SU-DHL-6 (cell line): ENCODE results near the gene RAB22A.

Experiments used
- H2AFZ ChIP-seq: fragments of 200-600 bp; sonication (generic); 2 replicates; pipeline ENCODE4 v1.6.1; 2014; ENCODE audit warnings: low read depth, mild to moderate bottlenecking, moderate library complexity, mixed read lengths, antibody characterized with exemption, low read length; ENCODE audit not compliant: severe bottlenecking
- H3F3A ChIP-seq: fragments of 200-600 bp; shearing (Covaris generic); 2 replicates; pipeline ENCODE4 v1.6.0; 2016; ENCODE audit warnings: antibody characterized with exemption, mild to moderate bottlenecking; ENCODE audit not compliant: insufficient read depth
- H3K27ac ChIP-seq: fragments of 200-600 bp; sonication (generic); 2 replicates; pipeline ENCODE4 v1.5.1; 2016; ENCODE audit warnings: low read depth, mild to moderate bottlenecking, low read length, moderate library complexity, mixed read lengths
- H3K27me3 ChIP-seq: fragments of 200-600 bp; sonication (generic), shearing (Covaris generic); 2 replicates; pipeline ENCODE4 v1.6.0; 2014; ENCODE audit warnings: mild to moderate bottlenecking, low read length
- H3K36me3 ChIP-seq: fragments of 200-600 bp; sonication (generic); 2 replicates; pipeline ENCODE4 v1.6.1; 2014; ENCODE audit warnings: mild to moderate bottlenecking, low read length, mixed read lengths
- H3K4me2 ChIP-seq: fragments of 300-600, 200-600 bp; shearing (Covaris generic), sonication (generic); 2 replicates; pipeline ENCODE4 v1.6.0; 2014; ENCODE audit warnings: low read length, low read depth, mild to moderate bottlenecking; ENCODE audit not compliant: poor library complexity, severe bottlenecking
- H3K4me3 ChIP-seq: fragments of 200-600 bp; sonication (generic); 2 replicates; pipeline ENCODE4 v1.5.1; 2014; ENCODE audit warnings: antibody characterized with exemption, low read length, mild to moderate bottlenecking, mixed read lengths; ENCODE audit not compliant: insufficient read depth, poor library complexity, severe bottlenecking
- H3K79me2 ChIP-seq: fragments of 200-600 bp; sonication (generic); 2 replicates; pipeline ENCODE4 v1.6.1; 2014; ENCODE audit warnings: mild to moderate bottlenecking, low read length, moderate library complexity; ENCODE audit not compliant: insufficient read depth
- H3K9ac ChIP-seq: fragments of 200-600 bp; sonication (generic); 2 replicates; pipeline ENCODE4 v1.7.0; 2014; ENCODE audit warnings: mild to moderate bottlenecking, low read length
- H3K9me2 ChIP-seq: fragments of 200-600 bp; sonication (generic); replicated peaks from 2 replicates; pipeline ENCODE4 v1.6.1; 2014; ENCODE audit warnings: low read length; ENCODE audit not compliant: insufficient read depth
- H3K9me3 ChIP-seq: fragments of 200-600 bp; sonication (generic); 2 replicates; pipeline ENCODE4 v1.6.1; 2014; ENCODE audit warnings: low read length, mixed read lengths; ENCODE audit not compliant: insufficient read depth
- H4K20me1 ChIP-seq: fragments of 200-600 bp; sonication (generic); 2 replicates; pipeline ENCODE4 v1.6.1; 2014; ENCODE audit warnings: low read depth, mild to moderate bottlenecking, antibody characterized with exemption, low read length, moderate library complexity, mixed read lengths
- EZH2phosphoT487 ChIP-seq: fragments of 200-600 bp; sonication (generic), shearing (Covaris generic); conservative IDR thresholded peaks from 2 replicates; pipeline ENCODE4 v1.6.1; 2018; ENCODE audit warnings: mild to moderate bottlenecking, antibody characterized with exemption, low read length, moderate library complexity, mixed read lengths
- TF ChIP-seq, protein P1 (sequence below): fragments of 200-600 bp; sonication (generic); IDR thresholded peaks from one replicate; pipeline ENCODE4 v1.5.1; 2017; ENCODE audit warnings: antibody characterized with exemption, mild to moderate bottlenecking, low read length, moderate library complexity; ENCODE audit not compliant: insufficient read depth, poor library complexity, severe bottlenecking

The RAB22A gene

DNA sequence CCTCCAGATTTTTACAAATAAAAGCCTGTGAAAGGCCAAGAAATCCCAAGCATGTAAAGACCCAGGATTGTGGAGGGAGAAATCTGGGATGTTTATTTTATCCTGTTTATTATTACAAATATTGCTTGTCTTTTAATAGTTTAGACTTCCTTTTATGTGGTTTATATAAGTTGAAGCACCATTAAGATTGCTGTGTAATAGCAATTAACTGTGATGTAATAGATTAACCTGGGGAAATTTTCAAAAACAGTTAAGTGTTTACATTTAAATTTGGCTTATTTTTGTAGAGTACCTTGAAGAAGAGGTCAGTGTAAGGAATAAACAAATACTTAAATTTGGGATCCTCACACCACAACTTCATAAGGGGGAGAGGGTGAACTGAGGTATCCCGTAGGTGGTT, 106.5 kb downstream of the RAB22A start:
- H3K4me3 ChIP-seq: no peak overlapping the region
- H4K20me1 ChIP-seq: peaks cover 19% of the 10 kb centered on the region
- no peak overlapping the region for H3K4me2 ChIP-seq
- 0 out of 2 replicates have a peak, but pooled peaks cover 5% of the 10 kb centered on the region for H3F3A ChIP-seq
- H3K27me3 ChIP-seq: no peaks in the 10 kb centered on the region
- H3K9ac ChIP-seq: no peak overlapping the region
- H3K79me2 ChIP-seq: peaks cover 63% of the 10 kb centered on the region
- H3K9me2 ChIP-seq: no peaks in the 10 kb centered on the region
- no peaks in the 10 kb centered on the region for H3K9me3 ChIP-seq
- no peak overlapping the region for H2AFZ ChIP-seq
- H3K36me3 ChIP-seq: peaks cover 6% of the 10 kb centered on the region; the same call in 1 of the 2 replicates
- TF ChIP-seq, protein P1, sequence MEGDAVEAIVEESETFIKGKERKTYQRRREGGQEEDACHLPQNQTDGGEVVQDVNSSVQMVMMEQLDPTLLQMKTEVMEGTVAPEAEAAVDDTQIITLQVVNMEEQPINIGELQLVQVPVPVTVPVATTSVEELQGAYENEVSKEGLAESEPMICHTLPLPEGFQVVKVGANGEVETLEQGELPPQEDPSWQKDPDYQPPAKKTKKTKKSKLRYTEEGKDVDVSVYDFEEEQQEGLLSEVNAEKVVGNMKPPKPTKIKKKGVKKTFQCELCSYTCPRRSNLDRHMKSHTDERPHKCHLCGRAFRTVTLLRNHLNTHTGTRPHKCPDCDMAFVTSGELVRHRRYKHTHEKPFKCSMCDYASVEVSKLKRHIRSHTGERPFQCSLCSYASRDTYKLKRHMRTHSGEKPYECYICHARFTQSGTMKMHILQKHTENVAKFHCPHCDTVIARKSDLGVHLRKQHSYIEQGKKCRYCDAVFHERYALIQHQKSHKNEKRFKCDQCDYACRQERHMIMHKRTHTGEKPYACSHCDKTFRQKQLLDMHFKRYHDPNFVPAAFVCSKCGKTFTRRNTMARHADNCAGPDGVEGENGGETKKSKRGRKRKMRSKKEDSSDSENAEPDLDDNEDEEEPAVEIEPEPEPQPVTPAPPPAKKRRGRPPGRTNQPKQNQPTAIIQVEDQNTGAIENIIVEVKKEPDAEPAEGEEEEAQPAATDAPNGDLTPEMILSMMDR: no peak
- TF ChIP-seq EZH2phosphoT487: no peak
- H3K27ac ChIP-seq: no peak overlapping the region

DNA sequence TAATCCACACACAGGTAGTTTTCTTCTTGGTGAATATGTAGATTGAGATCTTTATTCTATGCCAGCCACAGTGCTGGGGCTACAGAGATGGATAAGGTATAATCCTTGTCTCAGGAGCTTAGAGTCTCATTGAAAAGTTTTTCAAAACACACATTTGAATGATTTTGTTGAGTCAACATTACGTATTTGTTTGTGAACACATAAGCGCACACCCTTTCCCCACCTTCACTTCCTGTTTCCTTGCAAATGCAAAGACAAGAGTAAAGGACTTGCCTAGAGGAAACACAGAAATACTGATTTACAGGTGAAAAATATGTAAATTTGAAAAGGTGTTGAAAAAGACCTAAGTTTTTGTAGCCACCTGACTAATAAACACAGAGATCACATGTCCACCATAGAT, 107.3 kb downstream of the RAB22A start:
- no peaks in the 10 kb centered on the region for H3K9me2 ChIP-seq
- peaks cover 19% of the 10 kb centered on the region for H4K20me1 ChIP-seq
- H2AFZ ChIP-seq: no peak overlapping the region
- H3K79me2 ChIP-seq: peaks cover 62% of the 10 kb centered on the region
- no peak overlapping the region for H3K27ac ChIP-seq
- 0 out of 2 replicates have a peak, but pooled peaks cover 5% of the 10 kb centered on the region for H3F3A ChIP-seq
- H3K9ac ChIP-seq: no peak overlapping the region
- no peaks in the 10 kb centered on the region for H3K27me3 ChIP-seq
- no peaks in the 10 kb centered on the region for H3K9me3 ChIP-seq
- H3K36me3 ChIP-seq: peaks cover 6% of the 10 kb centered on the region; the same call in 1 of the 2 replicates
- TF ChIP-seq, protein P1: no peak
- TF ChIP-seq EZH2phosphoT487: no peak
- no peak overlapping the region for H3K4me3 ChIP-seq
- no peak overlapping the region for H3K4me2 ChIP-seq
